Body of pancreas (tissue), 4 donors: ENCODE measurements around the gene GBGT1.

Experiments
- POLR2A ChIP-seq, 3 donors: fragments of 450-650 bp; IDR thresholded peaks; one replicate each; pipeline ENCODE4 v1.6.1; 2016; ENCODE audit warnings: antibody characterized with exemption in 3 of 3, mild to moderate bottlenecking in 2 of 3
- TF ChIP-seq, protein P1 (sequence below), 7 experiments: fragments of 450-650 bp in 4 of 7; fragments of 200-600 bp in 3 of 7; sonication (generic) in 3 of 7; IDR thresholded peaks; one replicate each; pipeline ENCODE4 v1.5.1; 2016 to 2019; ENCODE audit warnings: antibody characterized with exemption in 7 of 7

GRCh38 chr9:133187561-133188005, 23.9 kb upstream of the GBGT1 start:
- TF ChIP-seq, protein P1, sequence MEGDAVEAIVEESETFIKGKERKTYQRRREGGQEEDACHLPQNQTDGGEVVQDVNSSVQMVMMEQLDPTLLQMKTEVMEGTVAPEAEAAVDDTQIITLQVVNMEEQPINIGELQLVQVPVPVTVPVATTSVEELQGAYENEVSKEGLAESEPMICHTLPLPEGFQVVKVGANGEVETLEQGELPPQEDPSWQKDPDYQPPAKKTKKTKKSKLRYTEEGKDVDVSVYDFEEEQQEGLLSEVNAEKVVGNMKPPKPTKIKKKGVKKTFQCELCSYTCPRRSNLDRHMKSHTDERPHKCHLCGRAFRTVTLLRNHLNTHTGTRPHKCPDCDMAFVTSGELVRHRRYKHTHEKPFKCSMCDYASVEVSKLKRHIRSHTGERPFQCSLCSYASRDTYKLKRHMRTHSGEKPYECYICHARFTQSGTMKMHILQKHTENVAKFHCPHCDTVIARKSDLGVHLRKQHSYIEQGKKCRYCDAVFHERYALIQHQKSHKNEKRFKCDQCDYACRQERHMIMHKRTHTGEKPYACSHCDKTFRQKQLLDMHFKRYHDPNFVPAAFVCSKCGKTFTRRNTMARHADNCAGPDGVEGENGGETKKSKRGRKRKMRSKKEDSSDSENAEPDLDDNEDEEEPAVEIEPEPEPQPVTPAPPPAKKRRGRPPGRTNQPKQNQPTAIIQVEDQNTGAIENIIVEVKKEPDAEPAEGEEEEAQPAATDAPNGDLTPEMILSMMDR (IDR thresholded peaks at IDR 0.05), result no peak
- no peak for TF ChIP-seq POLR2A (IDR thresholded peaks at IDR 0.05)
